Inflammatory macrophage treated with lipopolysaccharide for 4 hours (primary cell): ENCODE results near the gene TMX4.
"Not testable (repeated sequence)": the region's sequence is repeated elsewhere in the genome, so short reads cannot be mapped to it uniquely, and the experiment has no call there.

Experiments used
- DNase-seq: peaks from one replicate; pipeline ENCODE4 v3.0.0-alpha.2; 2020

The TMX4 gene

DNA sequence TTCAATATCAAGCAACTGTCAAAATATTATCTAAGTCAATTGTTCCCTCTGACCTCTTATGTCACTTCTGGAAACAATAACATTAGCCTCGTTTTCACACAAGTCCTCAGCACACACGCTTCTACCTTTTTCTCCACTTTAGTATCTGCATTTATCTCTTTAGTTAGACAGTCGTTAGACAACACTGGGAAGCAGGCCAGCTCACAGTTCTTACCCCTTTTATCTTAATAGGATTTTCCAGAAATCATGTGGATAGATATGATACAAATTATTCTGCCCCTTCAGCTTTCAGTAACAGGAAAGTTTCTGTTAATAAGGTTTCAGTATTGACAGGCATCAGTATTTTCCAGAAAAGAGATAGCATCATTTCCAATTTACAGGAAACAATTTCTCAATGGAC is 53.4 kb downstream of the TMX4 start:
- DNase-seq: no peak

DNA sequence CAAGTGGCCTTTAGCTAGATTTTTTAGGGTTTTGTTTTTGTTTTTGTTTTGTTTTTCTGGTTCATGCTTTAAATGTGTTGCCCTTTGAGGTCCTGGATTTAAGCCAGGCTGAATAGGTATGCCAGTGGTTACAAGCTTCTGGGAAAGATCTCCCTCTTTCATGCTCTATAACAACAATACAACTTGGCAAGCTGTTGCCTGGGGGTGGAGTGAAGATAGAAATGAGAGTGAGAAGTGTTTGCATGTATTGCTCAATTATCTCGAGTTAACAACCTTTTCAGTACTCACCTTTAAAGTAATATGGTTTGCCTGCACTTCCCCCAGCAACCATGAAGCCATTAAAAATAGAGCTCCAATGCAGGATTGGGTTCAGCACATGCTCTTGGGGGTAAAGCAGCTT is 60.1 kb downstream of the TMX4 start:
- no peak for DNase-seq

DNA sequence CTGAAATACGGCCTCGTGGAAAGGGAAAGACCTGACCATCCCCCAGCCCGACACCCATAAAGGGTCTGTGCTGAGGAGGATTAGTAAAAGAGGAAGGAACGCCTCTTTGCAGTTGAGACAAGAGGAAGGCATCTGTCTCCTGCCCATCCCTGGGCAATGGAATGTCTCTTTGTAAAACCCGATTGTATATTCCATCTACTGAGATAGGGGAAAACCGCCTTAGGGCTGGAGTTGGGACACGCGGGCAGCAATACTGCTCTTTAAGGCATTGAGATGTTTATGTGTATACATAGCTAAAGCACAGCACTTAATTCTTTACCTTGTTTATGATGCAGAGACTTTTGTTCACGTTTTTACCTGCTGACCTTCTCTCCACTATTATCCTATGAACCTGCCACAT is 63.0 kb downstream of the TMX4 start:
- not testable (repeated sequence) for DNase-seq

DNA sequence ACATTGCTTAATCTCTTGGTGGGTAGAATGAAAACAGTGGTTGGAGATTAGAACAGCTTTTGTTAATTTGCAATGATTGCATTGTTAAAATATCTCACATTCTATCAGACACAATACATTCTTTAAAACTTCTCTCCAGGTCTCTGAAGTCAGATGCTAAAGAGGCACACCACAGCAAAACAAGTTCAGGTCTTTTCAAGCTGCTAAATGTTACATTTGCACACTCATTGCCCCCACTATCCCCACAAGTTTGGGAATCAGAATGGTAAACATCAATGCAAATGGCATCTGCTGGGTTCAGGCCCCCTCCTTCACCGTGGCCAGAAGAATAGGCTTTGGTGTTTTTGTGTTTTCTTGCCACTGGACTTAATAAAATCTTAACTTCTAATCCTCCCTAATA is 69.2 kb downstream of the TMX4 start:
- DNase-seq: no peak

DNA sequence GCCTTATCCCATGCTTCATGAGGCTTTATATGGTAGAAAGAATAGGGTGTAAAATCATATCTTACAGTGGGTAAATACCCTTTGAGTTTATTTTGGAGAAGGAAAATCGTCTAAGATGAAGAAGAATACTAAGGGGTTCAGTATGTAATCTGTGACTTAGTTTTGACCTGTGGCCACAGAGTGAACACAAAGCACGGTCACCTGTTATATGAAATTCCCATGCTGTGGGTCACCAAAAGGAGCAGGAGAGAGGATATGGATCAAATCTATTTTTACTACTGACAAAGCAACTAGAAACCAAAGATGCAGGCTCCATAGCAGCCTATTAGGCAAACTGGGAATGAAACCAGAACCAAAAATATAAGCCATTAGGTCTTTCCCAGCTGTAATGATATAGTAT is 75.7 kb downstream of the TMX4 start:
- DNase-seq: no peak

DNA sequence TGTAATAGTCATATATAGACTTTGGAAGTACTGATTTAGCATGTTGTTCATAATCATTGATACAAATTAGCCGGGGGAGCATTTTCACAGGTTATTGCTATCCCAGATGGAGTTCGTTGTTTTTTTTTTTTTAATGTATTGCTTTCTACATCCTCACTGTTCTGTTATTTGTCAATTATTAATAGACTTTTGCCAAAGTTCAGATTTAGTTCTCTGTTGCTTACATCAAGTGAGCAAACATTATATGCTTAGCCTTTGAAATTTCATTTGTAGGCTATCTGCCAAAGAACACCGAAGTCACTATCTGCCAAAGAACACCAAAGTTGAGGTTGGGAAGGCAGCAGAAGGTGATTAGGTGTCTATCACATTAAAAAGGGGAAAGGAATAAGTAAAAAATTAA is 79.2 kb downstream of the TMX4 start, which contains the start of gene HAO1:
Gene HAO1 (minus strand): TSS at position 118 of the 400 bp plus-strand sequence. CDS start 36 bp downstream, at position 82.
- no peak for DNase-seq

DNA sequence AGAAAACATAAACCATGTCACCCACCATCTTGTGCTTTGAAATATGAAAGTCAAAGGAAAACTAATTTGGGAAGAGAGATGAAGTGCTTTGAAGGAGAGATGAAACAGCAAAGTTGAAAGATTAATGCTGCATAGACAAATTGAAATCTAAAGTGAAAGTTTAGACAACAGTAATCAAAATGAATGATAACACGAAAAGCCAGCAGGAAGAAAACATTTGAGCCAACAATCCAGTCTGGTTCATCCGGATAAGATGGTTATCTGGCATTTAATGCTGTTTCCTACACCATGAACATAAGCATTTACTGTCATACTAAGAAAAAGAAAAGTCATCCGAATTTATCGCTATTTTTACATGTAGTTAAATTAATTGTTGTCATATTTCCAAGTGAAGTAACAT is 79.9 kb downstream of the TMX4 start:
- DNase-seq: no peak

DNA sequence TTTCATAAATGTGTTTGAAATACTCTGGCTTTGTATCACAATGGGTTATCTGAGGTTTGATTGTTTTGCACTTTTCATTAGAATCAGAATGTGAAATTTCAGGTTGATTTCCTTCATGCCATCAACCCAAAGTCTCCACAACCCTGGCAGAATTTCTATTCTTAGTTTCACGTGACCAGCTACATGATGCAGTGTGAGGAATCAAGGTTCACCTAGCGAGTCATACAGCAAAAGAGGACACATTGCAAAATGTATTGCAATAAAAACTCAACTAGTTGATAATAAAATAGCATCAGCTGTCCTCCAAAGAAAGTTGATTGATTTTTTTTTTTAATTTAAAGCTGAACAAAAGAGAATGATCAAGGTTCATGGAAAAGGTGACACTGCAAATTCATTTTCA is 81.5 kb downstream of the TMX4 start:
- no peak for DNase-seq

DNA sequence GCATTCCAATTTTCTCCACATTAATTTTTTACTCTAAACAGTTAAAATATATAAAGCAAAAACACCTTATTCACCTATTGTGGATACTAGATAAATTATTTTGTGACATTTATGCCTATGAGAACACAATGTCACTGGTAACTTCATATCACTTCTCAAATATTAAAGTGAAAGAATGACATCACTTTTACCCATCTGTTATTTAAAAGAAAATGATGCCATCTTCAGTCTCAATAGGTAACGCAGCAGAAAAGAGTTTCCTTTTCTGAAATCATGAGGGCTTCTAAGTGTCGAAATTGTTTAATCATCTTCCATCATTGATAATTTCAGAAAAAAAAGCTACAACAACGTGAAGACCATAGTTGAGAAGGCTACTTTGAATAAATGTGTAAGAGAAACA is 82.2 kb downstream of the TMX4 start:
- DNase-seq: no peak

DNA sequence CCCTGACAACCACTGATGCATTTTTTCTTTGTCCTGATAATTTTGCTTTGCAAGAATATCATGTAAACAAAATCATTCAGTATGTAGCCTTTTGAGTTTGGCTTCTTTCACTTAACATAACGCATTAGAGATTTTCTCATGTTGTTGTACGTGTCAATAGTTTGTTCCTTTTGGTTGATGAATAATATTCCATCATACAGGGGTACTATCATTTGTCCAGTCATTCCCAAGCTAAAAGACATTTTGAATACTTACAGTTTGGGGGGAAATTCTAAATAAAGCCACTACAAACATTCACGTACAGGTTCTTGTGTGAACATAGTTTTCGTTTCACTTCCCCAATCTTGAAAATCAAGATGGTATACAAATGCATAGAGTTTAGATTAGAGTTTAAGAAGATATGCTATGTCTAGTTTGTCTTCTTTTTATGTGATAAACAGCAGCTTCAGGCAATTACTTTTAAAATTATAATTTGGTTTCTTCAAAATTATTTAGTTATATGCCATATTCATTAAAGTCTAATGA is 84.5 kb downstream of the TMX4 start:
- peak; percentile 28 for DNase-seq

DNA sequence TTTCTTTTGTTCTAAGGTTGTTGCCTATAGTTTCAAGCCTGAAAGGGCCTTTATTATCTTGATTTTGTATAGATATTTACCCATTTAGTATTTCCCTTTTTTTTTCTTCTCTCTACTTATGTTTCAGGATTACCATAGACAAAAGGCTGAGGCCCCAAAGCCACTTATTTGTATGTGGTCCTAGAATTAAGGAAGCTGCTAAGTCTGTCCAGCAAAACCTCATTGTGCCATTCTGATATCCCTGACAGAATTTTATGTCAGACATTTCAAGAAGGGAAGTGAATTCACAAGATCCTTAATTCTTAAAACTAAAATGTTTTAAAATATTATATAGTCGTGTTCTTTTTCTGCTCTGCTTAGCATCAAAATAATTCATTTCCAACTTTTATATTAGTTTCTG is 86.2 kb downstream of the TMX4 start:
- DNase-seq: peak; percentile 37

DNA sequence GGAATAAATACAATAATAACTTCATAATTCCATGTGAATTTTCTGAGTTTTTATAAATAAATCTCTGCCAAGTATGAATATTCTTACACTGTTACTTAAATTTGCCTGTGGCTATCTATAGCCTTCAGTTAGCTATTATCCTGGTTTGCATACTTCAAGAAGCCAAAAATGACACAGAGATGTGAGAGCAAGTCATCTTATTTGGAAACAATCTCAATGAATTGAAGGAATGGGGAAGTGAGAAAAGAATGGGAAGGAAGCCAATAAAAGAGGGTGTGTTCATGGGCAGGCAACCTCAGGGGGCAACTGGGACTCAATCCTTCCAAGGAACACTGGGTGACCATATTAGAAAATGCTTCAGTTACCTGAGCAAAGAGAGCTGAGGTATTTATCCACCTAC is 89.2 kb downstream of the TMX4 start:
- DNase-seq: peak; percentile 56
